Endothelial cell of hepatic sinusoid (primary cell): ENCODE measurements around the gene POLR2I.

Source experiments
- in situ Hi-C: cut with HindIII; loops from 2 replicates; pipeline ENCODE4 v1.10.0; 2017; ENCODE audit warnings: low sequenced_read_pairs

Gene POLR2I

DNA sequence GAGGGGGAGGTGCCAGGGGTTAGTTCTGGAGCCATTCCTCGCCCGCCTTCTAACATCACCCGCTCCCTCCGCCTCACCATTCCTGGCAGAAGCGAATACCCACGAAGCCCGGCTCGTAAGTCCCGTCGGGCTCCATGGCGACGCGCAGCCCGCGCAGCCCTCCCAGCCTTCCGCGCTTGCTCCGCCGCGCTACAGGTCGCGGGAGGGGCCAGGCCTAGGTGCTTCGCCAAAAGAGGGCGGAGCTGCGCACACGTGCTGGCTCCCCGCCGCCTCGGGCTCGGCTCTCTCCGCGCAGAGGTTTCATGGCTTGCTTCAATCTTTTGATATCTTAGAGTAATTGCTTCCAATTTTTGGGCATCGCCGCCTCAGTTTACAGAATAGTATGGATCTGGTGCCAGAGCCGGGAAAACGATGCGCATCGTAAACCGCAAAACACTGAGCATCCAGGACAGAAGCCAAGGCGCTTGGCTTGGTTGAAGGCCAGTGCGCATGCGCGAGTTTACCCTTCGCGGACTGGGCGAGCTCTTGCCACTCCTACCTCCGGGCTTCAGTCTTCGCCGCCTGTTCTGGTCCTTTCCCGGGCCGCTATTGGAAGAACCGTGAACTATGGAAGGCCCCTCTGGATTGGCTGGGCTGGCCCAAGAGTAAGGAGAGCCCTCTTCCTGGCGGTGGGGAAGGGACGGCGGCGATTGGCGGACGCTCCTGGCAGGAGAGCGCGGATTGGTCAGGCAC lies at the start of gene POLR2I:
POLR2I (minus strand) TSS at position 155 of the 732 bp plus-strand sequence; CDS start at position 136, 19 bp downstream.
- in situ Hi-C loops, result no loop called here

DNA sequence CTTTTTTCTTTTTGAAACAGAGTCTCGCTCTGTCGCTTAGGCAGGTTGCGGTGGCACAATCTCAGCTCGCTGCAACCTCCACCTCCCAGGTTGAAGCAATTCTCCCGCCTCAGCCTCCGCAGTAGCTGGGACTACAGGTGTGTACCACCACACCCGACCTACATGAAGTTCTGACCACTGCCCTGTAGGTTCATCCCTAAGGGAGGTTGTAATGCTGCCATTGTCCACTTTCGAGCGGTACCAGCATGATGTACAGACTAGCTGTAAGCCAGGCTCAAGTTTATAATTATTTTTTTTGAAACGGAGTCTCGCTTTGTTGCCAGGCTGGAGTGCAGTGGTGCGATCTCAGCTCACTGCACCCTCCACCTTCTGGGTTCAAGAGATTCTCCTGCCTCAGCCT lies 49.1 kb upstream of the POLR2I start:
- in situ Hi-C loops, result no loop called here

DNA sequence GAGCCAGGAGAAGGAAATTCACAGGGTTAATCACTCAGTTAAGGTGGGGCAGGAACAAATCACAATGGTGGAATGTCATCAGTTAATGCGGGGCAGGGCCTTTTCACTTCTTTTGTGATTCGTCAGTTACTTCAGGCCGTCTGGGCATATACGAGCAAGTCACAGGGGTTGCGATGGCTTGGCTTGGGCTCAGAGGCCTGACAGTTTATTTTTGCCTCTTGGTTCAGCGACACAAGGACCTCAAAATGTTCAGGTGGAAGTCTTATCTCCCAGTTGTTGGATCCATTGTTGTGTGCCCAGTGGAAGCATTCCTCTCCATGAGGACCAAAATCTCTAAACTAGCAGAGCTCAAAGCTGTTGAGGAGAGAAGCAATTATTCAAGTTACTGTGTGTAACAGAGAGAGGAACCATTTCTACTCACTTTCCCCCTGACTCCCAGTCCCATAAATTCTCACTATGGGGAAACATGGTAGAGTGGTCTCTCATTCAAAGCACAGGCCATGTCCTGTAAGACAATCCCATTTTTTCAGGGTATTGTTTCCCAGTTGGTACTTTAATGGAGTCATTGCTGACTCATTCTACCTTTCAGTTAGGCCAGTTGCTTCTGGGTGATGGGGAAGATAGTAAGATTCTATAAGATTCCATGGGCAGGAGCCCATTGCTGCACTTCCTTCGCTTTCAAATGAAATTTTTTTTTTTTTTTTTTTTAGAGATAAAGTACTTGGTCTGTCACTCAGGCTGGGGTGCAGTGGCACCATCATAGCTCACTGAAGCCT lies 46.3 kb upstream of the POLR2I start:
- in situ Hi-C loops, result no loop called here

DNA sequence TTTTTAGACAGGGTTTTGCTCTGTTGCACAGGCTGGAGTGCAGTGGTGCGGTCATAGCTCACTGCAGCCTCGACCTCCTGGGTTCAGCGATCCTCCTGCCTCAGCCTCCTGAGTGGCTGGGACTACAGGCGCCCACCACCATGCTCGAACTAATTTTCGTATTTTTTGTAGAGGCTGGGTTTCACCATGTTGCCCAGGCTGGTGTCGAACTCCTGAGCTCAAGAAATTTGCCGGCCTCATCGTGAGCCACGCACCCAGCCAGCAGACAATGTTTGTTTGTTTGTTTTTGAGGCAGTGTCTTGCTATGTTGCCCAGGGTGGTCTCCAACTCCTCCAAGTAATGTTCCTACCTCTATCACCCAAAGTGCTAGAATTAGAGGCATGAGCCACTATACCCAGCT lies 38.5 kb upstream of the POLR2I start:
- in situ Hi-C loops, result no loop called here

DNA sequence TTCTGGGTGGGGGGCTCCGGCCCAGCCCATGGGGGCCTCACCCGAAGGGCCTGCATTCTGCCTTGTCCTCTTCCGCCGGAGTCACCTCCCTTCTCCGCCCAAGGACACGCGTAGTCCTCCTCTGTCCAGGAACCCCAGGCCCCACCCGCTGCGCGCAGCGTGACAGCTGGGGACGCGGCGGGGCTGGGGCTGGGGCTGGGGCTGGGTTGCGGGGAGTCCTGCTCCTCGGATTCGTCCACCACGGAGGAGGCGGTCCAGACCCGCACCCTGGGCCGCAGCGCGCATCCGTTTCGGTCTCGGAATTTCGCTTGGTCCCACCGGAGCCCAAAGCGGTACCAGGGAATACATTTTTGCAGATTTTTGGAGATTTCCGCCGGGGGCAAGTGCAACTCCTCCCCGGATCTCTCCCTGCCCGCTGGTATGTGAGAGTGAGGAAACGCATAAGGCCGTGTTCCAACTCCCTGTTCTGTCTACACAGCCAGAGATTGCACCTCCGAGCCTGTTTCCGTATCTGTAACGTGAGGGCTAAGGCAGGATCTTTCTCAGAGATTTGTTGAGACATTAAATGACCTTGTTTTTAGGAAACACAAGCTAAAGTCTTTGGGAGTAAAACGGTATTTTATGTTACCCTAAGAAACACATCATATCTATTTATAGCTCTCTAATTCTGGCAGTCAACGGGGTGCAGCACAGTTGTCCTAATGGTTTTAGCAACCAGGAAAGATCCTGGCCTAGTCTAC lies 37.8 kb upstream of the POLR2I start, which contains the start of gene COX7A1:
COX7A1 (minus strand) TSS at position 96 of the 740 bp plus-strand sequence; CDS start at position 56, 40 bp downstream.
- in situ Hi-C loops, result no loop called here

DNA sequence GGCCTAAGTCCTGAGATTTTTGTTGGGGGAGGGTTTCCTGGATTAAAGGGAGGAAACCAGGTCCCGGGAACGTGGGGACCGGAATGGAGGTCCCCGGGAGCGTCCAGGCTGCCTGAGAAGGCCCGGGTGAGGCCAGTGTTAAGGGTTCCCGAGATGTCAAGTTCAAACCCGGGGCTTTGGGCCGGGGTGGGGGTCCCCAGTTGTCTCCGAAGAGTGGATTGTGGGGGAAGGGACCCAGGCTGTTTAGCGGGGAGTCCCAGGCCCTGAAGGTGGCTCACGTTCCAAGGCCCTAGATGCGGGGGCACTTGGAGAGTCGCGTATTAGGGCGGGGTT lies 37.3 kb upstream of the POLR2I start:
- in situ Hi-C loops, result no loop called here

DNA sequence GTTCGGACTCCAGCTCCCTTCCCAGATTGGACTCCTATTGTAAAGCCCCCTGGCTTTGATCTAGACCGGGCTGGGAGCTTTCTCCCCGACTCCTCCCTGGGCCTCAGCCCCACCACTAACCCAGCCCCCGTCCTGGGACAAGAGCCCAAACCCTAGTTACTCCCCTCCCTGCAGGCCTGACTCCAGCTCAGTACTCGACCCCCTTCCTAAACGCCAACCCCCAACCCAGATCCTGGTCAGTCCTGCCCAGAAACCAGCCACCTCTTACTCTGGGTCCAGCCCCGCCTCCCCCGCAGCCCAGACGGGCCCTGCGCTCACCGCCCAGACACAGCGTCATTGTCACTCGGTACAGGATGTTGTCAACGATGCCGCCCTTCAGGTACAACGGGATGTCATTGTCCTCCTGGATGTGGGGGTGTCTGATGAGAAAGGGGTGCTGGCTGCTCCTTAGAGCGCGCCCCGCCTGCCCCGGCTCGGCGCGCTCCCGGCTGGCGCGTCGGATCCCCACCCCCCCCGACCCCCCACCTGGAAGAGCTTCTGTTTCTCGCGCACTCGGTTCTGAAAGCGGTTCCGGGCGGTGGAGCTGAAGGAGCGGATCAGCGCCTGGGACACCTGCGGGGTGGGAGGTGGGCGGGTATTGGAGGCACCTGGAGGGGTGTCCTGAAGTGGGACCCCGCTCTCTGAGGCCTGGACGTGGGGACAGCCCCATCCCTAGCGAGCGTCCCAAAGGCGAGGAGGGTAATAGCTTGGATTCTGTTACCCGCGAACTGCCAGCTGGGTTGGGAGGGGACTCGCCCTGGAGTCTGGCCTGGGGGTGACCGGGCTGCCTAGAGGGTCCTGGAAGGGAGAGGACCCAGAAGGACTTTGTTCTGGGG lies 36.7 kb upstream of the POLR2I start:
- in situ Hi-C loops, result no loop called here

DNA sequence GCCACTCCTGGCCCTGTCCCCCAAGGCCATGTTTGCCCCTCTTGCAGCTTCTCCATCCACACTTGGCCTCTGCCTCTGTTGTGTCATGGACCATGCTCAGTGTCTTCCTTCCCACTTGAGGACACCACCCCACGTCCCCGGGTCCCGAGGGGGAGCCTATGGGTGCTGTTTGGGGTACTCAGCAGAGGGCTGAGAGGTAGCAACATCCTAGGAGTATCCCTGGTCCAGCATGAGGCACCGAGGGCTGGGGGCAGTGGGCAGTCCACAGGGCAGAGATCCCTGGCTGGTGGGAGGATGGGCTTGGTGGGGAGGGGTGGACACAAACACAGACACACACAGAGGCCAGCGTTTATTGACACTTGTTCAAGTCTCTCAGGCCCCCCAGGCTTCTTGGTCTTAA lies 35.9 kb upstream of the POLR2I start:
- in situ Hi-C loops, result no loop called here

DNA sequence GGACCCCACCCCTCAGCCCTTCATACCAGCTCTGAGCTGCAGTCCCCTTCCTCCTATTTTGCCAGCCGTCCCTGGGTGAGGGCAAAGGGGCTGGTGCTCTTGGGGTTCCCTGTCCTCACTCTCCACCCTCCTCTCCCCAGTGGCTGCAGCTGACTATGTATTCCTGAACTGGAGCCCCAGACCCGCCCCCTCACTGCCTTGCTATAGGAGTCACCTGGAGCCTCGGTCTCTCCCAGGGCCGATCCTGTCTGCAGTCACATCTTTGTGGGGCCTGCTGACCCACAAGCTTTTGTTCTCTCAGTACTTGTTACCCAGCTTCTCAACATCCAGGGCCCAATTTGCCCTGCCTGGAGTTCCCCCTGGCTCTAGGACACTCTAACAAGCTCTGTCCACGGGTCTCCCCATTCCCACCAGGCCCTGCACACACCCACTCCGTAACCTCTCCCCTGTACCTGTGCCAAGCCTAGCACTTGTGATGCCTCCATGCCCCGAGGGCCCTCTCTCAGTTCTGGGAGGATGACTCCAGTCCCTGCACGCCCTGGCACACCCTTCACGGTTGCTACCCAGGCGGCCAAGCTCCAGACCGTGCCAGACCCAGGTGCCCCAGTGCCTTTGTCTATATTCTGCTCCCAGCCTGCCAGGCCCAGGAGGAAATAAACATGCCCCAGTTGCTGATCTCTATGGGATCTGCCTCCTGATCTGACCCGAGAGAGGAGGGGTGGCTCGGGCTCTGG lies 35.2 kb upstream of the POLR2I start:
- in situ Hi-C loops, result no loop called here

DNA sequence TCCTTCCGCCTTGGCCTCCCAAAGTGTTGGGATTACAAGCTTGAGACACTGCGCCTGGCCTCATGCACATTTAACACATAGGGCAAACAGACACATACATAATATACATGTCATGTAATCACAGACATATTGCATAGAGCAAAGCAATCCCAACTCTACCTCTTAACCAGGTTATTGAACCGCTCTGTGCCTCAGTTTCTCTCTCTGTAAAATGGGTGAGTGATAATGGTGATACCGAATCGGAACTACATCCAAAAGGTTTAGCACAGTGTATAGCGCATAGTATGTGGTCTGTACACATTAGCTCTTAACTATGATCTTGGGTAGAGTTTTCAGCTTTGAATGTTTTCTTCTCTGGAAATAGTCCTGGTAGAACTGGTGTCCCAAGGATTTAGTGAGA lies 29.9 kb upstream of the POLR2I start:
- in situ Hi-C loops, result no loop called here

DNA sequence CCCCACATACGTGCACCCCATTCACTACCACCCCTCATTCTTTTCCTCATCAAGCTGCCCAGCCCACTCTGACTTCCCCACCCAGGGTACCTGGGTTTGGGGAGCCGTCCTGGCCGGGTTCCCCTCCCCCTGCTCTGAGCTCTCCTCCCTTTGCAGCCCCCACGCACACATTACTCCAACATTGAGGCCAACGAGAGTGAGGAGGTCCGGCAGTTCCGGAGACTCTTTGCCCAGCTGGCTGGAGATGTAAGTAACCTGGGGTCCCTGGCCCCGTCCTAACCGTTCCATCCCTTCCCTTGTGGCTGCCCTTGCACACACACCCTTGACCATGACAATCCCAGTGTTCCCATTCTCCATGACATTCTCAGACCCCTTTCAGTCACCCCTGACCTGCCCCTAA lies 27.8 kb upstream of the POLR2I start:
- in situ Hi-C loops, result no loop called here

DNA sequence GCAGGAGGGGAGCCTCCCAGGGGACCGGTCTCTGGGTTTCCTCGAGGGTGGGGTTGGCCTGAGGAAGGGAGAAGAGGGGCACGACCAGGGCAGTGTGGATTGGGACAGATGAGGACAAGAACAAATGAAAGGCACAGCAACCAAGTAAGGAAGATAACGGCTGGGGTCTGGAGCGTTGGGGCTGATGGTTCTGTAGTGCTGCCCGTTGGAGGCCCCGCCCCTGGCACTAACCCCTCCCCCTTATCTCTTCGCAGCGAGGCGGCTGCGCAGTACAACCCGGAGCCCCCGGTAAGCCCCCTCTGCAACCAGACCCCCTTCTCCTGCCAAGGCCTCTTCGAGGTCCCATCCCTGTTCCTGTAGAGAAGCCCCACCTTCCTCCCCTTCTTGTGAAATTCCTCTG lies 27.4 kb upstream of the POLR2I start:
- in situ Hi-C loops, result no loop called here

DNA sequence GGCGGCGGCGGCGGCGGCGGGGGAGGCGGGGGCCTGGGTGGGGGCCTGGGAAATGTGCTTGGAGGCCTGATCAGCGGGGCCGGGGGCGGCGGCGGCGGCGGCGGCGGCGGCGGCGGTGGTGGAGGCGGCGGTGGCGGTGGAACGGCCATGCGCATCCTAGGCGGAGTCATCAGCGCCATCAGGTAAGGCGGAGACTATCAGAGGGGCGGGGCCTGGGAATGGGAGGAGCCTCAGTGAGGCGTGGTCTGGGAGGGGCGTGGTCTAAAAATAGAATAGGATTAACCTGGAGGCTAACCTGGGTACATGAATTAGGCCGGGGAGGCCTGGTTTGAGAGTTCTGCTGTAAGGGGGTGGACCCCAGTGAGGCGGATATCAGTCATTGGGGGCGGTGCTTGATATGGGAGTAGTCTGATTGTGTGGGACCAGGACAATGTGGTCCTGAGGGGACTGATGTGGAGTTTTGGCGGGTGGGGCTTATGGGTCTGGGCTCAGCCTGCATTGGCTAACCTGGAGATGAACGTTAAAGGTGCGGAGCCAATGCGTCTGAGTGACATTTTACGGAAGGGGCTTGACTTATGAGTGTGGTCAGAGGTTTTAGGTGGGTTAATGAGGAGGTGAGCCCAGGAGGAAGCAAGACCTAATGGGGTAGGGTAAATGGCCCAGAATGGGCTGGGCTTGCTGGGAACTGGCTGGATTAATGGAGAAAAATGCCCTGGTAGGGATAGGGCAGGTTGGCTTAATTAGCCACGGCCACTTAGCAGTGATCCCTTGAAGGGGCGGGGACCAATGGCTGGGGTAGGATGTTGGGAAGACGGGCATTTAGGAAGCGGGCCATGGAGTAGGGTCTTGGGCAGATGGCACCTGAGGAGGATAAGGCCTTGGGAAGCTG lies 26.6 kb upstream of the POLR2I start:
- in situ Hi-C loops, result no loop called here

DNA sequence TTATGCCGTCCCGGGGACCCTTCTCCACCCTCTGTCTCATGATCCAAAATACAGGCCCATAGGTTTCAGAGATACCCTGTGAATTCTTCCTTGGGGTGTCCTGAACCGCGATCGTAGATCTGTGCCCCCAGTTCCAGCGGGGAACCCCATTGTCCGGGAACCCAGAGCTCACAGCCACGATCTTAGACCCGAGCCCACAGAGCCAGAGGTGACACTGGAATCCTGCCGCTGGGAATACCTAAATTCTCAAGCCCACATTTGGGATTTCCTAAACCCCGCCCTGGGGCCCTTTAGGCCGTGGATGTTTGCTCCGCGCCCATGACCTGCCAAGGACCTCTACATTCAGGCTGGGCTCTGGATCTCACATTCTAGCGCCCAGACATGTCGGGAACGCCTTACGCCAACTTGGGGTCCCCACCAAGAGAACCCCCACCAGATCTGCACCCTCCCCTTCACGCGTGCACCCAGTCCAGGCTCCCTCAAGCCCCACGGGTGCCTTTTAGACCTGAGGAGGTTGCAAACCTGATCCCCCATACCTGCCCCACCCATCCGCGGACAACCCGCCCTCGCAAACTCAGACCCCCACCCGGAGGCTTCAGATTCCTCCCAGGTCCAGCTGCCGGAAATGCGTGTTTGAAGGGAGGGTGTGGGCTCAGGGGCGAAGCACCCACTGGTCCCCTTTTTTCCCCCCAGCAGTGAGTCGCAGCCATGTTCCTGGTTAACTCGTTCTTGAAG lies 25.8 kb upstream of the POLR2I start:
- in situ Hi-C loops, result no loop called here

DNA sequence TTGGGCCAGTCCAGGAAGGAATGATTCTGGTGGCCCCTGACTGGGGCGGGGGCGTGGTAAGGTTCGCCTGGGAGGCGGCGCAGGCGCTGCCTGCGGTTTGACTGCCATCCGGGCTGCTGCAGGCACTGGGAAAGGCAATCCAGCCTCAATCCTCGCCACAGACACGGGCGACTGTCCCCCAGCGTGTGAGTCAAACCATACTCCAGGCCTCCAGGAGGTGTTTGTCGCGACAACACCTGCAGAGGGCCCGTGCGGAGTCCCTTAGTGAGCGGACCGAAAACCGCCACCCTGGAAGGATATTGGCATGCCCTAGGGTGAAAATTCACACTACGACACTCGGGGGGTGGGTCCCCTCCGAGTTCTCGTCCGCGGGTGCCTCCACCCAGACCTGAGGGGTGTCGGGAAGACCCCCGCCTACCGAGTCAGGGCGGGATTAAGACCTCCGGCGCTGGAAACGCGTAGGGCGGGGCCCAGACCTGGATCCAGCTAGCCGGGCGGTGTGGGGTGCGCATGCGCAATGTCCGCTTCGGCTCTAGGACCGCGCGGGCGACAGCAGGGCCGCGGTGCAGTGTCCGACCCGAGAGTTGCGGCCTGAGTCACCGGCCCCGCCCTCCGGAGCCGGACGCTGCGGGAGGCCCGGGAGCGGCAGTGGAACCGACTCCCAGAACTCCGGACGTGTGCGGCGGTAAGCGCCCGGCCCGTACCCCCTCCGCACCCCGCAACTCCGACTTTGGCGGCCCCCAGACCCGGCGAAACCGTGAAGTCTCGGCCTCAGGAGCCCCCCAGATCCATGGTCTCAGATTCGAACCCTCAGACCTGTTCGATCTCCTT lies 25.0 kb upstream of the POLR2I start, which contains the start of gene CAPNS1:
CAPNS1 (plus strand) TSS at position 594 of the 831 bp plus-strand sequence. CDS start 946 bp downstream, outside the sequence.
- in situ Hi-C loops, result no loop called here

DNA sequence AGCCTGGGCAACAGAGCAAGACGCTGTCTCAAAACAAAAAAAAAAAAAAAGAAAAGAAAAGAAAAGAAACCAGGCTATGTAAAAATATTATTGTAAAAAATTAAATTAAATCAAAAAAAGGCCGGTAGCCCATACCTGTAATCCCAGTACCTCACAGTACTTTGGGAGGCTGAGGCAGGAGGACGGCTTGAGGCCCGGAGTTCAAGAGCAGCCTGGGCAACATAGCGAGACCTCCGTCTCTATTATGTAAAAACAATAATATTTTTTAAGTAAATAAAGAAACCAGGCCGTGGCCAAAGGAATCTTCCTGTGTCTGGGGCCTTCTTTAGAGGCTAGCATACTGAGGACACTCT lies 24.4 kb upstream of the POLR2I start:
- in situ Hi-C loops, result no loop called here

DNA sequence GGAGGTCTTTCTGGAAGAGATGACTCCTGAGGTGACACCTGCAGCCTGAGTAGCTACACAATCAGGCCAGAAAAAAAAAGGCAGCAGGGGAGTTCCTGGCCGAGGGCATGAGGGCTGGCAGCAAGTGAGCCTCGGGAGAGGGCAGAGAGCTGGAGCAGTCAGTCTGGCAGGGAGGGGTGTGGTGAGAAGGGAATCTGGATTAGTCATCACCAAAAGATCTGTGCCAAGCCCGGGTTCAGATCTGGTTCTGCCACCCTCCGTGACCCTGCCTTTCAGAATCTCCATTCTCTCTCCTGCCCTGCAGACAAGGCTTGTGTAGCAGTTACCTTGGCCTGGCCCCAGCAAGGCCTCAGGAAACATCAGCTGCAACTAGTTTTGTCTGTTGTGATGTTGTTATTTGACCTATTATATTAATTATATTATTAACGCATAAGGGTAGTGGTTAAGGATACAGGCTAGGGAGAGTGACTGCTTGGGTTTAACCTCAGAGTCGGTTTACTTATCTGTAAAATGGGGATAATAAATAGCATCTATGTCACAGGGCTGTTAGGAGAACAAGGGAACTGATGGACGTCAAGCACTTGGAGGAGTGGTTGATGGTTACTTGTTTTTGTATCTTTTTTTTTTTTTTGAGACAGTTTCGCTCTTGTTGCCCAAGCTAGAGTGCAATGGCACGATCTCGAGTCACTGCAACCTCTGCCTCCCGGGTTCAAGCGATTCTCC lies 22.4 kb upstream of the POLR2I start:
- in situ Hi-C loops, result no loop called here
